GM12878 (cell line): ENCODE data around the gene IVD. TPM values are rescaled to one million over a fixed set of nuclear protein-coding genes. Genes with fewer than 3 reads are reported as not detected.

Experiments used
- ATAC-seq: fragments of 200-7000 bp; cut with Tn5 transposase; 3 replicates; pipeline ENCODE4 v1.9.1; 2020; ENCODE audit warnings: mild to moderate bottlenecking, moderate library complexity
- BruUV-seq: library from RNA; stranded (reverse); fragments of 400-500 nt; replicated peaks from 2 replicates; lab custom pipeline; 2021; lab: Mats Ljungman, UMichigan
- CTCF ChIA-PET: fragments of 300-600 bp; sonication (Branson Sonifier 250); formaldehyde crosslinking; extraction: SDS; loops from one replicate; lab custom pipeline; 2021; ENCODE audit warnings: inconsistent platforms; lab: Yijun Ruan, JAX
- POLR2A ChIA-PET: fragments of 350-600 bp; formaldehyde crosslinking; extraction: SDS; loops from one replicate; lab custom pipeline; 2021; ENCODE audit warnings: inconsistent platforms; lab: Charles Lee
- RAD21 ChIA-PET: fragments of 300-600 bp; sonication (Branson Sonifier 250); formaldehyde crosslinking; loops from one replicate; lab custom pipeline; 2023; ENCODE audit warnings: antibody characterized with exemption; ENCODE audit not compliant: unreplicated experiment; lab: Charles Lee
- SMC1A ChIA-PET: fragments of 300-600 bp; sonication (Branson Sonifier 250); formaldehyde crosslinking; loops from one replicate; lab custom pipeline; 2023; ENCODE audit not compliant: unreplicated experiment, uncharacterized antibody; lab: Charles Lee
- DNase-seq: peaks from one replicate; pipeline ENCODE4 v3.0.0-alpha.2; 2011; ENCODE audit warnings: low read depth, low spot score
- FAIRE-seq: peaks from 3 replicates; lab custom pipeline; 2011; peaks lifted over from hg19 to GRCh38; lab: Jason Lieb, UNC
- H2AFZ ChIP-seq: 2 replicates; pipeline ENCODE4 v1.6.0; 2011; ENCODE audit warnings: low read depth, low read length, control low read depth; ENCODE audit not compliant: control insufficient read depth
- H3K27ac ChIP-seq: 2 replicates; pipeline ENCODE4 v1.5.1; 2011; ENCODE audit warnings: control low read depth; ENCODE audit not compliant: control insufficient read depth, insufficient read depth
- H3K27me3 ChIP-seq, 2 experiments: replicated peaks in 1 of 2; 2 replicates each; pipeline versions ENCODE4 v1.6.0 to v1.6.1; 2011; ENCODE audit warnings: low read length in 1 of 2; ENCODE audit not compliant: control insufficient read depth in 2 of 2, insufficient read depth in 2 of 2
- H3K36me3 ChIP-seq, 2 experiments: 2 replicates each; pipeline ENCODE4 v1.5.1; 2011; ENCODE audit warnings: low read length in 1 of 2; ENCODE audit not compliant: control insufficient read depth in 2 of 2, insufficient read depth in 2 of 2
- H3K4me1 ChIP-seq: 2 replicates; pipeline ENCODE4 v1.6.1; 2011; ENCODE audit warnings: mild to moderate bottlenecking, low read length, moderate library complexity, mixed read lengths; ENCODE audit not compliant: control insufficient read depth, insufficient read depth
- H3K4me2 ChIP-seq: 2 replicates; pipeline ENCODE4 v1.6.0; 2011; ENCODE audit warnings: control low read depth; ENCODE audit not compliant: control insufficient read depth, insufficient read depth
- H3K4me3 ChIP-seq: fragments of 200-600 bp; sonication (generic); 2 replicates; pipeline ENCODE4 v1.5.1; 2016
- H3K79me2 ChIP-seq: 2 replicates; pipeline ENCODE4 v1.6.0; 2011; ENCODE audit warnings: low read length; ENCODE audit not compliant: control insufficient read depth, insufficient read depth
- H3K9ac ChIP-seq: 2 replicates; pipeline ENCODE4 v1.8.0; 2011; ENCODE audit warnings: low read length, control low read depth, mixed read lengths; ENCODE audit not compliant: control insufficient read depth, insufficient read depth
- H3K9me3 ChIP-seq: replicated peaks from 3 replicates; pipeline ENCODE4 v1.5.1; 2011; ENCODE audit warnings: mild to moderate bottlenecking, low read length; ENCODE audit not compliant: control insufficient read depth, insufficient read depth
- H4K20me1 ChIP-seq: 2 replicates; pipeline ENCODE4 v1.6.0; 2011; ENCODE audit not compliant: control insufficient read depth, insufficient read depth
- CBX3 ChIP-seq: fragments of 200-600 bp; sonication (generic); IDR thresholded peaks from 2 replicates; pipeline ENCODE4 v1.6.1; 2016; ENCODE audit warnings: low read depth, borderline replicate concordance
- E2F4 ChIP-seq: IDR thresholded peaks from 2 replicates; pipeline ENCODE4 v1.6.1; 2012; ENCODE audit warnings: low read depth, low read length, improper control_type of control experiment
- HDGF ChIP-seq: fragments of 450-650 bp; IDR thresholded peaks from 2 replicates; pipeline ENCODE4 v1.6.1; 2016; ENCODE audit warnings: antibody characterized with exemption
- HSF1 ChIP-seq: fragments of 150-350 bp; IDR thresholded peaks from 2 replicates; pipeline ENCODE4 v1.6.1; 2014; ENCODE audit warnings: mild to moderate bottlenecking, low read depth, low read length
- IRF5 ChIP-seq: fragments of 450-650 bp; IDR thresholded peaks from 2 replicates; pipeline ENCODE4 v1.6.1; 2017; ENCODE audit warnings: borderline replicate concordance
- MXI1 ChIP-seq: fragments of 150-350 bp; IDR thresholded peaks from 2 replicates; pipeline ENCODE4 v1.6.1; 2011; ENCODE audit warnings: low read depth, mild to moderate bottlenecking, inconsistent platforms, low read length, improper control_type of control experiment
- NR2C2 ChIP-seq: IDR thresholded peaks from 2 replicates; pipeline ENCODE4 v1.6.1; 2011; ENCODE audit warnings: borderline replicate concordance, low read depth; ENCODE audit not compliant: control insufficient read depth, insufficient read length
- PAX5 ChIP-seq: IDR thresholded peaks from 2 replicates; pipeline ENCODE4 v1.6.1; 2011; ENCODE audit warnings: low read depth, low read length, borderline replicate concordance
- SREBF1 ChIP-seq: IDR thresholded peaks from 2 replicates; pipeline ENCODE4 v1.6.1; 2012; ENCODE audit warnings: mild to moderate bottlenecking, low read length
- WGBS: methylation state at CpG from one replicate; pipeline ENCODE4 v1.1.6; 2016; ENCODE audit warnings: low lambda C conversion rate; ENCODE audit not compliant: insufficient replicate concordance, insufficient coverage; ENCODE audit errors: missing lambda C conversion rate; 5-methylcytosine and 5-hydroxymethylcytosine counted together
- in situ Hi-C: fragments of 300-500 bp; cut with MboI; formaldehyde crosslinking; loops from 9 replicates; pipeline ENCODE4 v1.14.3; 2018; ENCODE audit warnings: mixed read lengths
- intact Hi-C: fragments of 100-400 bp; cut with micrococcal nuclease; formaldehyde crosslinking; loops from one replicate; pipeline ENCODE4 v1.14.2; 2022; ENCODE audit not compliant: unreplicated experiment
- polyA plus RNA-seq, 11 experiments: library from polyadenylated mRNA; depleted of rRNA in 4 of 11; unstranded in 6 of 11; stranded (reverse) in 5 of 11; fragments of >200 nt; fragmentation: Nextera tagmentation in 4 of 11; fragmentation: Illumina TruSeq in 1 of 11; extraction: Ambion mirVana in 4 of 11; extraction: Trizol in 1 of 11; gene quantifications; 1 replicate in 1 of 11; 2 replicates in 10 of 11; pipeline versions ENCODE4 v1.2.1 to v1.2.3, GENCODE V29; 2011 to 2016; ENCODE audit warnings: inconsistent platforms in 2 of 11, missing spikeins in 2 of 11, low read depth in 1 of 11
- total RNA-seq, 4 experiments: library from RNA; depleted of rRNA in 3 of 4; stranded (reverse); fragments of >200 nt in 3 of 4; fragmentation: Illumina TruSeq in 1 of 4; extraction: Trizol in 1 of 4; gene quantifications; 2 replicates each; pipeline versions ENCODE4 v1.2.1 to v1.2.3, GENCODE V29; 2013 to 2021
- TF ChIP-seq, protein P1 (sequence below): fragments of 150-350 bp; IDR thresholded peaks from 2 replicates; pipeline ENCODE4 v1.6.1; 2016; ENCODE audit warnings: low read depth, low read length
- TF ChIP-seq, protein P2 (sequence below), 3 experiments: IDR thresholded peaks in 2 of 3; conservative IDR thresholded peaks in 1 of 3; 2 replicates each; pipeline ENCODE4 v1.5.1; 2011; ENCODE audit warnings: low read depth in 3 of 3, low read length in 3 of 3, mild to moderate bottlenecking in 3 of 3, control low read depth in 2 of 3, moderate library complexity in 2 of 3, inconsistent platforms in 1 of 3, mixed read lengths in 1 of 3; ENCODE audit not compliant: control insufficient read depth in 2 of 3, insufficient read depth in 1 of 3; ENCODE audit errors: extremely low read depth in 1 of 3

Gene IVD
- total and polyA plus RNA-seq, 10 of the 15 experiments (the other 5 are each of a cell fraction or from before 2014, with no cell fraction given) = 5.3 to 59.8 (median 45.7) TPM

GRCh38 chr15:40363611-40364010 lies 42.0 kb upstream of the IVD start:
- BruUV-seq = no TSS peak
- intact Hi-C loops (no loop called here), in situ Hi-C loops (no loop called here)
- no peak overlapping the region for H3K9ac ChIP-seq
- H3K36me3 ChIP-seq = no peaks in the 10 kb centered on the region
- H2AFZ ChIP-seq = no peak overlapping the region
- no peak for DNase-seq
- peaks cover 10% of the 10 kb centered on the region for H3K4me1 ChIP-seq
- no peaks in the 10 kb centered on the region for H4K20me1 ChIP-seq
- ATAC-seq = no peak
- RAD21 ChIA-PET = interaction anchor here (1.0 kb wide), 1 partner anchor 105 kb away, joined by 3 read pairs; no protein-coding TSS in a partner anchor
- POLR2A ChIA-PET = interaction anchor here (0.5 kb wide), 1 partner anchor 171 kb away, joined by 3 read pairs; no protein-coding TSS in a partner anchor
- H3K9me3 ChIP-seq = no peaks in the 10 kb centered on the region
- peaks cover 0 to 4% of the 10 kb centered on the region in 2 experiments for H3K27me3 ChIP-seq
- SMC1A ChIA-PET = no interaction called here
- H3K4me3 ChIP-seq = no peak overlapping the region
- 79% methylated on average over 8 of the region's 8 CpGs for WGBS
- H3K79me2 ChIP-seq = no peaks in the 10 kb centered on the region
- FAIRE-seq = no peak
- CTCF ChIA-PET = no interaction called here
- no peak overlapping the region for H3K27ac ChIP-seq
- H3K4me2 ChIP-seq = no peak overlapping the region
- TF ChIP-seq MXI1 = no peak
- TF ChIP-seq NR2C2 = no peak
- TF ChIP-seq, protein P1, sequence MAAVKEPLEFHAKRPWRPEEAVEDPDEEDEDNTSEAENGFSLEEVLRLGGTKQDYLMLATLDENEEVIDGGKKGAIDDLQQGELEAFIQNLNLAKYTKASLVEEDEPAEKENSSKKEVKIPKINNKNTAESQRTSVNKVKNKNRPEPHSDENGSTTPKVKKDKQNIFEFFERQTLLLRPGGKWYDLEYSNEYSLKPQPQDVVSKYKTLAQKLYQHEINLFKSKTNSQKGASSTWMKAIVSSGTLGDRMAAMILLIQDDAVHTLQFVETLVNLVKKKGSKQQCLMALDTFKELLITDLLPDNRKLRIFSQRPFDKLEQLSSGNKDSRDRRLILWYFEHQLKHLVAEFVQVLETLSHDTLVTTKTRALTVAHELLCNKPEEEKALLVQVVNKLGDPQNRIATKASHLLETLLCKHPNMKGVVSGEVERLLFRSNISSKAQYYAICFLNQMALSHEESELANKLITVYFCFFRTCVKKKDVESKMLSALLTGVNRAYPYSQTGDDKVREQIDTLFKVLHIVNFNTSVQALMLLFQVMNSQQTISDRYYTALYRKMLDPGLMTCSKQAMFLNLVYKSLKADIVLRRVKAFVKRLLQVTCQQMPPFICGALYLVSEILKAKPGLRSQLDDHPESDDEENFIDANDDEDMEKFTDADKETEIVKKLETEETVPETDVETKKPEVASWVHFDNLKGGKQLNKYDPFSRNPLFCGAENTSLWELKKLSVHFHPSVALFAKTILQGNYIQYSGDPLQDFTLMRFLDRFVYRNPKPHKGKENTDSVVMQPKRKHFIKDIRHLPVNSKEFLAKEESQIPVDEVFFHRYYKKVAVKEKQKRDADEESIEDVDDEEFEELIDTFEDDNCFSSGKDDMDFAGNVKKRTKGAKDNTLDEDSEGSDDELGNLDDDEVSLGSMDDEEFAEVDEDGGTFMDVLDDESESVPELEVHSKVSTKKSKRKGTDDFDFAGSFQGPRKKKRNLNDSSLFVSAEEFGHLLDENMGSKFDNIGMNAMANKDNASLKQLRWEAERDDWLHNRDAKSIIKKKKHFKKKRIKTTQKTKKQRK = no peak
- TF ChIP-seq PAX5 = no peak
- no peak for TF ChIP-seq SREBF1
- no peak for TF ChIP-seq HDGF
- TF ChIP-seq, protein P2, sequence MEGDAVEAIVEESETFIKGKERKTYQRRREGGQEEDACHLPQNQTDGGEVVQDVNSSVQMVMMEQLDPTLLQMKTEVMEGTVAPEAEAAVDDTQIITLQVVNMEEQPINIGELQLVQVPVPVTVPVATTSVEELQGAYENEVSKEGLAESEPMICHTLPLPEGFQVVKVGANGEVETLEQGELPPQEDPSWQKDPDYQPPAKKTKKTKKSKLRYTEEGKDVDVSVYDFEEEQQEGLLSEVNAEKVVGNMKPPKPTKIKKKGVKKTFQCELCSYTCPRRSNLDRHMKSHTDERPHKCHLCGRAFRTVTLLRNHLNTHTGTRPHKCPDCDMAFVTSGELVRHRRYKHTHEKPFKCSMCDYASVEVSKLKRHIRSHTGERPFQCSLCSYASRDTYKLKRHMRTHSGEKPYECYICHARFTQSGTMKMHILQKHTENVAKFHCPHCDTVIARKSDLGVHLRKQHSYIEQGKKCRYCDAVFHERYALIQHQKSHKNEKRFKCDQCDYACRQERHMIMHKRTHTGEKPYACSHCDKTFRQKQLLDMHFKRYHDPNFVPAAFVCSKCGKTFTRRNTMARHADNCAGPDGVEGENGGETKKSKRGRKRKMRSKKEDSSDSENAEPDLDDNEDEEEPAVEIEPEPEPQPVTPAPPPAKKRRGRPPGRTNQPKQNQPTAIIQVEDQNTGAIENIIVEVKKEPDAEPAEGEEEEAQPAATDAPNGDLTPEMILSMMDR (IDR thresholded peaks at IDR 0.05 in 2 of 3, conservative IDR thresholded peaks at IDR 0.05 in 1 of 3; ENCODE audit: control insufficient read depth in 2 of 3, extremely low read depth in 1 of 3, insufficient read depth in 1 of 3, low read depth in 3 of 3, low read length in 3 of 3) = no peak
- TF ChIP-seq CBX3 = no peak
- TF ChIP-seq E2F4 = no peak
- no peak for TF ChIP-seq IRF5
- no peak for TF ChIP-seq HSF1
